HepG2 (cell line): ENCODE measurements around the gene SUDS3. TPM values are rescaled to one million over a fixed set of nuclear protein-coding genes. Genes with fewer than 3 reads are reported as not detected.

ENCODE experiments used
- EEA1 ChIP-seq: sonication (generic); formaldehyde crosslinking; IDR thresholded peaks from 2 replicates; pipeline ENCODE4 v1.5.1; 2020; ENCODE audit warnings: mild to moderate bottlenecking, missing genetic modification reagents, borderline replicate concordance
- FOXP1 ChIP-seq, 2 experiments: fragments of 450-650 bp in 1 of 2; IDR thresholded peaks; 2 replicates each; pipeline ENCODE4 v1.6.1; 2017 to 2018; ENCODE audit warnings: antibody characterized with exemption in 1 of 2
- KLF16 ChIP-seq, 2 experiments: sonication (generic) in 1 of 2; formaldehyde crosslinking in 1 of 2; IDR thresholded peaks; 2 replicates each; pipeline versions ENCODE4 v1.6.1 to v1.8.0; 2016 to 2023; ENCODE audit warnings: missing genetic modification reagents in 2 of 2, missing compliant biosample characterization in 1 of 2
- MLLT10 ChIP-seq: sonication (generic); formaldehyde crosslinking; IDR thresholded peaks from 2 replicates; pipeline ENCODE4 v1.4.0; 2020; ENCODE audit warnings: missing genetic modification reagents
- MYC ChIP-seq: sonication (generic); formaldehyde crosslinking; IDR thresholded peaks from 2 replicates; pipeline ENCODE4 v1.9.0; 2021; ENCODE audit warnings: missing genetic modification reagents, borderline replicate concordance
- NCOA1 ChIP-seq: sonication (generic); formaldehyde crosslinking; IDR thresholded peaks from 2 replicates; pipeline ENCODE4 v1.9.0; 2021; ENCODE audit warnings: missing genetic modification reagents
- SNAI1 ChIP-seq: sonication (generic); formaldehyde crosslinking; IDR thresholded peaks from 2 replicates; pipeline ENCODE4 v1.5.0; 2020; ENCODE audit warnings: mild to moderate bottlenecking, missing genetic modification reagents, borderline replicate concordance
- ZIK1 ChIP-seq: sonication (generic); formaldehyde crosslinking; IDR thresholded peaks from 2 replicates; pipeline ENCODE4 v1.5.0; 2020; ENCODE audit warnings: mild to moderate bottlenecking, low read depth, missing genetic modification reagents, borderline replicate concordance
- ZNF253 ChIP-seq: sonication (generic); formaldehyde crosslinking; IDR thresholded peaks from 2 replicates; pipeline ENCODE4 v1.8.0; 2022; ENCODE audit warnings: mild to moderate bottlenecking, missing genetic modification reagents, borderline replicate concordance
- ZNF550 ChIP-seq: sonication (generic); formaldehyde crosslinking; IDR thresholded peaks from 2 replicates; pipeline ENCODE4 v1.4.0; 2020; ENCODE audit warnings: mild to moderate bottlenecking, missing genetic modification reagents, borderline replicate concordance
- ZNF703 ChIP-seq: sonication (generic); formaldehyde crosslinking; IDR thresholded peaks from 2 replicates; pipeline ENCODE4 v1.5.1; 2020; ENCODE audit warnings: missing genetic modification reagents, mild to moderate bottlenecking, moderate library complexity, borderline replicate concordance
- ZNF788 ChIP-seq: sonication (generic); formaldehyde crosslinking; IDR thresholded peaks from 2 replicates; pipeline ENCODE4 v1.5.0; 2020; ENCODE audit warnings: mild to moderate bottlenecking, missing genetic modification reagents, borderline replicate concordance
- polyA plus RNA-seq, 8 experiments: library from polyadenylated mRNA; depleted of rRNA in 3 of 8; stranded (reverse) in 7 of 8; unstranded in 1 of 8; fragments of >200 nt; fragmentation: Illumina TruSeq in 4 of 8; extraction: Trizol in 4 of 8; gene quantifications; 2 replicates each; pipeline versions ENCODE4 v1.2.1 to v1.2.3, GENCODE V29; 2011 to 2016; ENCODE audit warnings: low read depth in 4 of 8, missing spikeins in 1 of 8, mixed read lengths in 1 of 8; ENCODE audit not compliant: insufficient read depth in 1 of 8
- total RNA-seq, 5 experiments: library from RNA; depleted of rRNA; stranded (reverse); fragments of >200 nt; fragmentation: Illumina TruSeq; extraction: Trizol; gene quantifications; 2 replicates each; pipeline ENCODE4 v1.2.3, GENCODE V29; 2016; ENCODE audit warnings: low read depth in 1 of 5
- TF ChIP-seq, protein P1 (sequence below): sonication (generic); formaldehyde crosslinking; IDR thresholded peaks from 2 replicates; pipeline ENCODE4 v1.4.0; 2020; ENCODE audit warnings: mild to moderate bottlenecking, missing genetic modification reagents
- TF ChIP-seq, protein P2 (sequence below): sonication (generic); formaldehyde crosslinking; IDR thresholded peaks from 2 replicates; pipeline ENCODE4 v1.4.0; 2020; ENCODE audit warnings: mild to moderate bottlenecking, missing genetic modification reagents
- TF ChIP-seq, protein P3 (sequence below): sonication (generic); formaldehyde crosslinking; IDR thresholded peaks from 2 replicates; pipeline ENCODE4 v1.4.0; 2020; ENCODE audit warnings: mild to moderate bottlenecking, missing genetic modification reagents
- TF ChIP-seq, protein P4 (sequence below): sonication (generic); formaldehyde crosslinking; IDR thresholded peaks from 2 replicates; pipeline ENCODE4 v1.5.1; 2020; ENCODE audit warnings: missing genetic modification reagents, mild to moderate bottlenecking, borderline replicate concordance
- TF ChIP-seq, protein P5 (sequence below): fragments of 450-650 bp; IDR thresholded peaks from 2 replicates; pipeline ENCODE4 v1.6.1; 2017; ENCODE audit warnings: mild to moderate bottlenecking
- TF ChIP-seq, protein P6 (sequence below): sonication (generic); formaldehyde crosslinking; IDR thresholded peaks from 2 replicates; pipeline ENCODE4 v1.8.0; 2022; ENCODE audit warnings: mild to moderate bottlenecking, missing genetic modification reagents

The SUDS3 gene
- total and polyA plus RNA-seq, 2 of the 13 experiments (the other 11 are each of a cell fraction or from before 2014, with no cell fraction given) = 20.2 to 33.1 TPM

DNA sequence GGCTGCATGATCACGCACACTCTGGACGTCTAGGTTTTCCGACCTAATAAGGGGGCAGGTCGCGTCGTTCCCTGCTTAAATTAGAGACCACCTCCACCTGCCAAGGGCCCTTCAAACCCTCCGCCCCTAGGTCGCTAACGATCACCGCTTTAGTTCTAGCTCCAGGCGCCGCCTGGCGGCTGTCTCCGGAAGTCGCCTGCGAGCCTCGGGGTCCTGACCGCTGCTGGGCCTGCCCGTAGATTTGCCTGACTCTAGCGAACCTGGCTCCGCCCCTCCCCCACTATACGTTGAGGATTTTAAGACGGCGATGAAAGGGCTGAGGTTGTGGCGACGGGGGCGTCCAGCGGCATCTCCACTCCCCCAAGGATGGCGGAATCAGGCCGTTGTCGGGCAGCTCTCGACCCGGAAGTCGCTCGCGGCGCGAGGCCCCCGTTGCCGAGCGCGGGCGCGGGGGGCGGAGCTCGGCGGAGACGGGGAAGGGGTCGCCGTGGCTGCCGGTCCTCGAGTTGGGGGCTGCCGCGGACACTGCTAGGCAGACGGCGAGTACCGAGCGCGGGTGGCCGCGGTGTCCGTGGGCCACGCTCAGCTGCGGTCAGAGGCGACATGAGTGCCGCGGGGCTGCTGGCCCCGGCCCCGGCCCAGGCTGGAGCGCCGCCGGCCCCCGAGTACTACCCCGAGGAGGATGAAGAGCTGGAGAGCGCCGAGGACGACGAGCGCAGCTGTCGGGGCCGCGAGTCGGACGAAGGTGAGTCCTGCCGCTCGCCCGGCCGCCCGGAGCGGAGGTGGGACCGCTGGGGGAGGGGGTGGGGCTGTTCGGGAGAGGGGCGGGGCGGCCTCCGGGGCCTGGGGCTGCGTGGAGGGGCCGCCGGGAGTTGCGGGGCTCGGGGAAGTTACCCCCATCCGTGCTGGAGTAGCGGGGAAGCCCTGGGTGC is at the start of gene SUDS3 (continued):
- TF ChIP-seq, protein P1, sequence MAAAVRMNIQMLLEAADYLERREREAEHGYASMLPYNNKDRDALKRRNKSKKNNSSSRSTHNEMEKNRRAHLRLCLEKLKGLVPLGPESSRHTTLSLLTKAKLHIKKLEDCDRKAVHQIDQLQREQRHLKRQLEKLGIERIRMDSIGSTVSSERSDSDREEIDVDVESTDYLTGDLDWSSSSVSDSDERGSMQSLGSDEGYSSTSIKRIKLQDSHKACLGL = no peak
- no peak for TF ChIP-seq NCOA1
- peak; percentile 69; the same call in 1 of the 2 replicates for TF ChIP-seq ZIK1 (CRISPR knock-in tag)
- TF ChIP-seq ZNF253 (CRISPR knock-in tag) = no peak
- TF ChIP-seq, protein P2, sequence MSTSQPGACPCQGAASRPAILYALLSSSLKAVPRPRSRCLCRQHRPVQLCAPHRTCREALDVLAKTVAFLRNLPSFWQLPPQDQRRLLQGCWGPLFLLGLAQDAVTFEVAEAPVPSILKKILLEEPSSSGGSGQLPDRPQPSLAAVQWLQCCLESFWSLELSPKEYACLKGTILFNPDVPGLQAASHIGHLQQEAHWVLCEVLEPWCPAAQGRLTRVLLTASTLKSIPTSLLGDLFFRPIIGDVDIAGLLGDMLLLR (CRISPR knock-in tag) = no peak; the same call in 1 of the 2 replicates
- TF ChIP-seq MLLT10 (CRISPR knock-in tag) = no peak
- TF ChIP-seq, protein P3, sequence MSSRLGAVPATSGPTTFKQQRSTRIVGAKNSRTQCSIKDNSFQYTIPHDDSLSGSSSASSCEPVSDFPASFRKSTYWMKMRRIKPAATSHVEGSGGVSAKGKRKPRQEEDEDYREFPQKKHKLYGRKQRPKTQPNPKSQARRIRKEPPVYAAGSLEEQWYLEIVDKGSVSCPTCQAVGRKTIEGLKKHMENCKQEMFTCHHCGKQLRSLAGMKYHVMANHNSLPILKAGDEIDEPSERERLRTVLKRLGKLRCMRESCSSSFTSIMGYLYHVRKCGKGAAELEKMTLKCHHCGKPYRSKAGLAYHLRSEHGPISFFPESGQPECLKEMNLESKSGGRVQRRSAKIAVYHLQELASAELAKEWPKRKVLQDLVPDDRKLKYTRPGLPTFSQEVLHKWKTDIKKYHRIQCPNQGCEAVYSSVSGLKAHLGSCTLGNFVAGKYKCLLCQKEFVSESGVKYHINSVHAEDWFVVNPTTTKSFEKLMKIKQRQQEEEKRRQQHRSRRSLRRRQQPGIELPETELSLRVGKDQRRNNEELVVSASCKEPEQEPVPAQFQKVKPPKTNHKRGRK (CRISPR knock-in tag) = no peak
- no peak for TF ChIP-seq ZNF703 (CRISPR knock-in tag)
- no peak for TF ChIP-seq SNAI1
- TF ChIP-seq FOXP1 (IDR thresholded peaks at IDR 0.05) = no peak
- no peak for TF ChIP-seq FOXP1 (CRISPR knock-in tag; IDR thresholded peaks at IDR 0.05)
- TF ChIP-seq, protein P4, sequence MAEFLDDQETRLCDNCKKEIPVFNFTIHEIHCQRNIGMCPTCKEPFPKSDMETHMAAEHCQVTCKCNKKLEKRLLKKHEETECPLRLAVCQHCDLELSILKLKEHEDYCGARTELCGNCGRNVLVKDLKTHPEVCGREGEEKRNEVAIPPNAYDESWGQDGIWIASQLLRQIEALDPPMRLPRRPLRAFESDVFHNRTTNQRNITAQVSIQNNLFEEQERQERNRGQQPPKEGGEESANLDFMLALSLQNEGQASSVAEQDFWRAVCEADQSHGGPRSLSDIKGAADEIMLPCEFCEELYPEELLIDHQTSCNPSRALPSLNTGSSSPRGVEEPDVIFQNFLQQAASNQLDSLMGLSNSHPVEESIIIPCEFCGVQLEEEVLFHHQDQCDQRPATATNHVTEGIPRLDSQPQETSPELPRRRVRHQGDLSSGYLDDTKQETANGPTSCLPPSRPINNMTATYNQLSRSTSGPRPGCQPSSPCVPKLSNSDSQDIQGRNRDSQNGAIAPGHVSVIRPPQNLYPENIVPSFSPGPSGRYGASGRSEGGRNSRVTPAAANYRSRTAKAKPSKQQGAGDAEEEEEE (CRISPR knock-in tag) = no peak
- peak; percentile 57; the same call in 1 of the 2 replicates for TF ChIP-seq MYC
- peak in 1 of 2 experiments; percentile 57; a peak in 1 of 4 replicates for TF ChIP-seq KLF16 (CRISPR knock-in tag; IDR thresholded peaks at IDR 0.05)
- 0 out of 2 replicates have a peak, but pooled peaks have one; percentile 68 for TF ChIP-seq ZNF788 (CRISPR knock-in tag)
- no peak; the same call in 1 of the 2 replicates for TF ChIP-seq EEA1 (CRISPR knock-in tag)
- 0 out of 2 replicates have a peak, but pooled peaks have one; percentile 66 for TF ChIP-seq ZNF550 (CRISPR knock-in tag)
- TF ChIP-seq, protein P5, sequence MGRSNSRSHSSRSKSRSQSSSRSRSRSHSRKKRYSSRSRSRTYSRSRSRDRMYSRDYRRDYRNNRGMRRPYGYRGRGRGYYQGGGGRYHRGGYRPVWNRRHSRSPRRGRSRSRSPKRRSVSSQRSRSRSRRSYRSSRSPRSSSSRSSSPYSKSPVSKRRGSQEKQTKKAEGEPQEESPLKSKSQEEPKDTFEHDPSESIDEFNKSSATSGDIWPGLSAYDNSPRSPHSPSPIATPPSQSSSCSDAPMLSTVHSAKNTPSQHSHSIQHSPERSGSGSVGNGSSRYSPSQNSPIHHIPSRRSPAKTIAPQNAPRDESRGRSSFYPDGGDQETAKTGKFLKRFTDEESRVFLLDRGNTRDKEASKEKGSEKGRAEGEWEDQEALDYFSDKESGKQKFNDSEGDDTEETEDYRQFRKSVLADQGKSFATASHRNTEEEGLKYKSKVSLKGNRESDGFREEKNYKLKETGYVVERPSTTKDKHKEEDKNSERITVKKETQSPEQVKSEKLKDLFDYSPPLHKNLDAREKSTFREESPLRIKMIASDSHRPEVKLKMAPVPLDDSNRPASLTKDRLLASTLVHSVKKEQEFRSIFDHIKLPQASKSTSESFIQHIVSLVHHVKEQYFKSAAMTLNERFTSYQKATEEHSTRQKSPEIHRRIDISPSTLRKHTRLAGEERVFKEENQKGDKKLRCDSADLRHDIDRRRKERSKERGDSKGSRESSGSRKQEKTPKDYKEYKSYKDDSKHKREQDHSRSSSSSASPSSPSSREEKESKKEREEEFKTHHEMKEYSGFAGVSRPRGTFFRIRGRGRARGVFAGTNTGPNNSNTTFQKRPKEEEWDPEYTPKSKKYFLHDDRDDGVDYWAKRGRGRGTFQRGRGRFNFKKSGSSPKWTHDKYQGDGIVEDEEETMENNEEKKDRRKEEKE = no peak
- TF ChIP-seq, protein P6, sequence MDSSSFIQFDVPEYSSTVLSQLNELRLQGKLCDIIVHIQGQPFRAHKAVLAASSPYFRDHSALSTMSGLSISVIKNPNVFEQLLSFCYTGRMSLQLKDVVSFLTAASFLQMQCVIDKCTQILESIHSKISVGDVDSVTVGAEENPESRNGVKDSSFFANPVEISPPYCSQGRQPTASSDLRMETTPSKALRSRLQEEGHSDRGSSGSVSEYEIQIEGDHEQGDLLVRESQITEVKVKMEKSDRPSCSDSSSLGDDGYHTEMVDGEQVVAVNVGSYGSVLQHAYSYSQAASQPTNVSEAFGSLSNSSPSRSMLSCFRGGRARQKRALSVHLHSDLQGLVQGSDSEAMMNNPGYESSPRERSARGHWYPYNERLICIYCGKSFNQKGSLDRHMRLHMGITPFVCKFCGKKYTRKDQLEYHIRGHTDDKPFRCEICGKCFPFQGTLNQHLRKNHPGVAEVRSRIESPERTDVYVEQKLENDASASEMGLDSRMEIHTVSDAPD = no peak
